Measurements from ENCODE around the gene CPNE6. TPM values are rescaled to one million over a fixed set of nuclear protein-coding genes. Genes with fewer than 3 reads are reported as not detected.

The CPNE6 gene
- total RNA-seq, 2 donors from 2014 or later, result 0.24 TPM; not detected in 1

GRCh38 chr14:24058260-24058950 lies 13.0 kb upstream of the CPNE6 start:
- no peak overlapping the region for H3K27ac ChIP-seq
- DNase-seq (ENCODE audit: low spot score), result peak; percentile 78
- no peak overlapping the region for H3K4me3 ChIP-seq

DNA sequence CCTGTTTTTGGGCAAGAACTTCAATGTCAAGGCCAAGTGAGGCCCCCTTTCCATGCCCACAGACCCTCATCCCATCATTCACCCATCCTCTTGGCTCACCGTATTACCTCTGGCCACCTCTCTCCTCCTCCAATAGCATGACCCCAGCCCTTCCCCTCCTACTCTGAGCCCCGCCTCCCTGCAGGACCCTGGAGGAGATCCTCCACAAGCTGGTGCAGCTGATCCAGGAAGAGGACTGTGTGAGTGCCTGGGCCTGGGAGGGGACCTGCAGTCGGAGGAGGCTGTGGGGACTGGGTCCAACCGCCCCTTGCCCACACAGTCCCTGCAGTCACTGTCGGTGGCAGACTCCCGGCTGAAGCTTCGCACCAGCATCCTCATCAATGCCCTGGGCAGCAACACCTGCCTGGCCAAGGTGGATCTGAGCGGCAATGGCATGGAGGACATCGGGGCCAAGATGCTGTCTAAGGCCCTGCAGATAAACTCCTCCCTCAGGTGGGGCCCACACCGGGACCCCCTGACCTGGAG lies 12.3 kb upstream of the CPNE6 start:
- TF ChIP-seq CTCF (IDR thresholded peaks at IDR 0.05), result no peak

More at GRCh38 chr14:24058260-24058950, 13.0 kb upstream of the CPNE6 start:
- Histone ChIP-seq H3K9me3 (no peaks in the 10 kb centered on the region), H3K4me1 (no peaks in the 10 kb centered on the region), H3K27me3 (no peaks in the 10 kb centered on the region), H3K36me3 (no peaks in the 10 kb centered on the region)
- TF ChIP-seq CTCF (IDR thresholded peaks at IDR 0.05), result peak; percentile 56 to 91

DNA sequence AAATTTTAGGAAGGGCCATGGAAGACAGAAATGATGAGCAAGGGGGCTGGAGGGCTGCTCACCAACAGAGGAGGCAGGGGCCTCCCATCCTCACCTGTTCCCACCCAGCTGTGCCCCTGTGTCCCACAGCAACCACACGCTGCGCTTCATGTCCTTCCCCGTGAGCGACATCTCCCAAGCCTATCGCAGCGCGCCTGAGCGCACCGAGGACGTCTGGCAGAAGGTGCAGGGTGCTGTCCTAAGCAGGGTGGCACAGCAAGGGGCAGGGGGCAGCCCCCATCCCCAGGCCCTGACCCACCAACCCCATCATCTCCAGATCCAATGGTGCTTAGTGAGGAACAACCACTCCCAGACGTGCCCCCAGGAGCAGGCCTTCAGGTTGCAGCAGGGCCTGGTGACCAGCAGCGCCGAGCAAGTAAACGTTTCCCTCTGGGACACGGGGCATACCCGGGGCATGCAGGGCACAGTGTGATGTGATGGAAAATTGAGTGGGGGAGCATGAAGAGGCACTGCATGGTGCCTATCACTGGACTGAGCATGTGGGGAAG lies 11.4 kb upstream of the CPNE6 start:
- H3K4me1 ChIP-seq, result no peaks in the 10 kb centered on the region
- no peak for TF ChIP-seq CTCF (IDR thresholded peaks at IDR 0.05)
- DNase-seq (ENCODE audit: low spot score), result no peak
- no peak overlapping the region for H3K27ac ChIP-seq
- H3K27me3 ChIP-seq, result no peaks in the 10 kb centered on the region
- no peak overlapping the region for H3K4me3 ChIP-seq
- no peaks in the 10 kb centered on the region for H3K9me3 ChIP-seq
- no peaks in the 10 kb centered on the region for H3K36me3 ChIP-seq

More for the DNA sequence above, 12.3 kb upstream of the CPNE6 start:
- Histone ChIP-seq H3K27ac (no peak overlapping the region), H3K4me1 (no peaks in the 10 kb centered on the region), H3K4me3 (no peak overlapping the region), H3K27me3 (no peaks in the 10 kb centered on the region), H3K9me3 (no peaks in the 10 kb centered on the region), H3K36me3 (no peaks in the 10 kb centered on the region)
- DNase-seq (ENCODE audit: low spot score), result no peak

GRCh38 chr14:24060443-24060842 lies 10.9 kb upstream of the CPNE6 start:
- Histone ChIP-seq H3K9me3 (no peaks in the 10 kb centered on the region), H3K4me3 (no peak overlapping the region), H3K27ac (no peak overlapping the region), H3K27me3 (no peaks in the 10 kb centered on the region), H3K4me1 (no peaks in the 10 kb centered on the region), H3K36me3 (no peaks in the 10 kb centered on the region)
- TF ChIP-seq CTCF (IDR thresholded peaks at IDR 0.05), result no peak
- DNase-seq (ENCODE audit: low spot score), result no peak

DNA sequence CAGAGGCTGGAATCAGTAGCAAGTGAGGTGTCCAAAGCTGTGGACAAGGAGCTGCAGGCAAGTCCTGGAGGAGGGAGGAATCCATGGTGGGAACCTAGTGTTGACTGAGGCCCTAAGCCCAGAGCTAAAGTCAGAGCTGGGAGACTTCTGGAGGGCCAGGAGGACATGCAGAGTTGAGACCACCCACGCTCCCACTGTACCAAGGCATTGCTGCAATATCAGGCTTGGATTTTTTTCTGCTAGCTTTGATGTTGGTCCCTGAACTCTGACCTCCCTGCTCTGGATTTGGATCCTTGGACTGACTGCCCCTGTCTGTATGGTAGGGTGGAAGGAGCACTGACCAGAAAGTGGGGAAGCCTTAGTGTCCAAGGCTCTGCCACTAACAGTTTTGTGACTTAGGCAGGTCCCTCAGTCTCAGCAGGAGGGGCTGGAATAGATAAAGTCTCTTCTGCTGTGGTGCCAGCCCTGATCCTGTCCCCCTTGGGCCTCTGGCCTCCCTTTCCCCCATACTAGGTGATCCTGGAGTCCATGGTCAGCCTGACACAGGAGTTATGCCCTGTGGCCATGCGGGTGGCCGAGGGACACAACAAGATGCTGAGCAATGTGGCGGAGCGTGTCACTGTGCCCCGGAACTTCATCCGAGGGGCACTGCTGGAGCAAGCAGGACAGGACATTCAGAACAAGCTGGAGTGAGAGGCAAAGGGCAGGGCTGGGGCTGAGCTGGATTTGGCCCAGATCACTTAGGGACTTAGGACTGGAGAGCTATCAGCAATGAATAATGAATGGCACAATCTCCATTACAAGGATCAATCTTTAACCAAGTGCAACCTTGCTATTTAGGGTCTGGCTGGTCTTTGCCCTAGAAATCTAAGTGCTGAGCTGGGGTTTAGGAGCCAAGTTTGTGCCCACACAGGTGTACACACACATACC lies 10.1 kb upstream of the CPNE6 start:
- Histone ChIP-seq H3K27ac (no peak overlapping the region), H3K4me3 (no peak overlapping the region), H3K27me3 (no peaks in the 10 kb centered on the region), H3K36me3 (no peaks in the 10 kb centered on the region), H3K4me1 (no peaks in the 10 kb centered on the region), H3K9me3 (no peaks in the 10 kb centered on the region)
- TF ChIP-seq CTCF (IDR thresholded peaks at IDR 0.05), result no peak
- no peak for DNase-seq (ENCODE audit: low spot score)
